ENCODE measurements around the gene ARNT2.
A peak's percentile ranks its signal among the peaks of the same experiment; 100 is the strongest.

Gene ARNT2

DNA sequence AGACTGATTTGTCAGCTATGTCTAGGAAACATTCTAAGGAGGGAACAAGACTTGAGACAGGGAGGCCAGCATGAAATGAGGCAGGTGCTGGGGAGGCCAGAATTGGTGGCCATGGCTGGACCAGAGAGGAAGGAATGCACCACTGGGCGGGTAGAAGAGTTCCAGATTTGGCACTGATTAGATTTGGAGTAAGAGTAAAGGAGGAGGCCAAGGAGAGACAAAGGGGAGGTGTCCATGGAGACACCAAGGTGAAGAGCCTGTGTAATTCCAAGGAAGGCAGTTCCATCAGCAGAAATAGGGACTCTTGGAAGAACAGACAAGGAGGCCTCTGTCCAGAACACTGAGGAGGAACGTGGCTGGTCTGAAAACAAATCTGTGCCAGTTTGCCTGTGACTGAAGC lies 1.8 kb downstream of the ARNT2 start:
- TF ChIP-seq POLR2A (IDR thresholded peaks at IDR 0.05; ENCODE audit: extremely low read depth, insufficient read length) (no peak), CTCF (IDR thresholded peaks at IDR 0.05; ENCODE audit: low read depth, low read length) (no peak), MYC (IDR thresholded peaks at IDR 0.05; ENCODE audit: low read depth, low read length) (no peak)
- TF ChIP-seq, protein P1, sequence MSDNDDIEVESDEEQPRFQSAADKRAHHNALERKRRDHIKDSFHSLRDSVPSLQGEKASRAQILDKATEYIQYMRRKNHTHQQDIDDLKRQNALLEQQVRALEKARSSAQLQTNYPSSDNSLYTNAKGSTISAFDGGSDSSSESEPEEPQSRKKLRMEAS (IDR thresholded peaks at IDR 0.05; ENCODE audit: low read depth, low read length): no peak
- DNase-seq (ENCODE audit: low read depth): no peak

DNA sequence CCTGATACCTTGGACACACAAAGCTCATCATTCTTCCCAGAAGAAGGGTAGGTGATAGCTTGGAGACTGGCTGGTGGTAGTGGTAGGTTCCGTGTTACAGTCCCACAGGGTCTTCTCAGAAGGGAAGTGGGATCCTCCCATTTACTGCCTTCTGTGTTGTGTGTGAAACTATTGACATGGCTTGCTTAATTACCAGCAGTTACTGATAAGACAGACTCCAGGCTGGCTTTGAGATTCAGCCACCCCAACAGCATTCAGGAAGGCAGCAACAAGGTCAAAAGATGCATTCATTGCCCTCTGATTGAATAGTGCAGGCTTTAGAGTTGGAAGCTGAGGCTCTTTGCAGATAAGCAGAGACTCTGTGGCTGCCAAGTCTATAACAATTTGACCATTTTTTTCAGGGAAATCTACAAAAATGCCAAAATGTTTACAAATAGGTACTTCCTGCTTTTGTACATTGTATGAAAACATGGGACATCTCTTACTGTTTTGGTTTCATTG lies 7.7 kb downstream of the ARNT2 start:
- TF ChIP-seq, protein P1 (IDR thresholded peaks at IDR 0.05; ENCODE audit: low read depth, low read length): no peak
- TF ChIP-seq CTCF (IDR thresholded peaks at IDR 0.05; ENCODE audit: low read depth, low read length) (no peak), MYC (IDR thresholded peaks at IDR 0.05; ENCODE audit: low read depth, low read length) (no peak), POLR2A (IDR thresholded peaks at IDR 0.05; ENCODE audit: extremely low read depth, insufficient read length) (no peak)
- no peak overlapping the region for H3K4me3 ChIP-seq (ENCODE audit: low read depth, low read length)
- no peak for DNase-seq (ENCODE audit: low read depth)

More for the DNA sequence above, 1.8 kb downstream of the ARNT2 start:
- no peak overlapping the region for H3K4me3 ChIP-seq (ENCODE audit: low read depth, low read length)

GRCh38 chr15:80414546-80415357 lies 10.6 kb downstream of the ARNT2 start:
- DNase-seq (ENCODE audit: low read depth): no peak
- TF ChIP-seq CTCF (IDR thresholded peaks at IDR 0.05; ENCODE audit: low read depth, low read length) (no peak), MYC (IDR thresholded peaks at IDR 0.05; ENCODE audit: low read depth, low read length) (no peak), POLR2A (IDR thresholded peaks at IDR 0.05; ENCODE audit: extremely low read depth, insufficient read length) (no peak)
- TF ChIP-seq, protein P1 (IDR thresholded peaks at IDR 0.05; ENCODE audit: low read depth, low read length): no peak
- H3K4me3 ChIP-seq (ENCODE audit: low read depth, low read length): no peak overlapping the region

DNA sequence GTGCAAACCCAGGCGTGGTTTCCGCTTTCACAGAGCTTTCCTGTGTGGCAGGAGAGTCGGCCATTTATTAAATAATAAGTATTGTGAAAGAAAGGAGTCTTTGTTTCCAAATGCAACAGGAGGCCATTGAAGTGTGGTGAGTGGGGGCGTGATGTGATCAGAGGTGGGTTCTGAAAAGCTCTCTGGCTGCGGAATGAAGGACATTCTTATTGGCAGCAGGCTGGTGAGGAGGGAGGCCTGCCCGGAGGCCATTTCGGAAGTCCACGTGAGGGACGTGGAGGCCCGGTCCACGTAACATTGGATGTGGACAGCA lies 11.1 kb downstream of the ARNT2 start:
- H3K4me3 ChIP-seq (ENCODE audit: low read depth, low read length): no peak overlapping the region
- DNase-seq (ENCODE audit: low read depth): no peak
- TF ChIP-seq POLR2A (IDR thresholded peaks at IDR 0.05; ENCODE audit: extremely low read depth, insufficient read length): no peak

GRCh38 chr15:80416702-80417101 lies 12.5 kb downstream of the ARNT2 start:
- DNase-seq (ENCODE audit: low read depth): no peak
- H3K4me3 ChIP-seq (ENCODE audit: low read depth, low read length): no peak overlapping the region
- no peak for TF ChIP-seq CTCF (IDR thresholded peaks at IDR 0.05; ENCODE audit: low read depth, low read length)
- TF ChIP-seq POLR2A (IDR thresholded peaks at IDR 0.05; ENCODE audit: extremely low read depth, insufficient read length): no peak
- TF ChIP-seq MYC (IDR thresholded peaks at IDR 0.05; ENCODE audit: low read depth, low read length): no peak
- TF ChIP-seq, protein P1 (IDR thresholded peaks at IDR 0.05; ENCODE audit: low read depth, low read length): no peak

DNA sequence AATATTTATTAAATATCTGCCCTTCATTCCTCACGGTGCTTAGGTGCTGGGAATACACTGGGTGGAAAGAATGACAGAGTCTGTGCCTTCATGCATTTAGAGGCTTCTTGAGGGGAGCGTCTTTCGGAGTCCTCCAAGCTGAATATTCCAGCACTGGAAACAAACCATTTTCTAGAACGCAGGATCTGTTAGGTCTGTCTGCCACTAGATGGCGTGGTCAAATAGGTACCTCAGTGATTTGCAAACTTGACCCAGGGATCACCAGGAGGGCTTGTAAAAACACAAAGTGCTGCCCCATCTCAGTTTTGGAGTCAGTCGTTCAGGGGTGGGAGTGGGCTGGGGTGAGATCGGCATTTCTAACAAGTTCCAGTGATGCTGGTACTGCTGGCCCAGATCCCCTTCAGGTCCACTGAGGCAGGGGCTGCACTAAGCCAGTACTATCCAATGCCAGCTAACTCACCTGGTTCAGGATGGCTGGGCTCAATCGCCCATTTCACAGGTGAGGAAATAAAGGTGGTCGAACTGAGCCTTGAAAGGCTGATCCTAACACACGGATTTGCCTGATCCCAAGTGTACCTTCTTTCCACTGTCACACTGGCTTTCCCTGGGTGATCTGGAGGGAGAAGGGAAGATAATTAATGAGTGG lies 14.8 kb downstream of the ARNT2 start:
- peak; percentile 54 for DNase-seq (ENCODE audit: low read depth)
- no peak overlapping the region for H3K4me3 ChIP-seq (ENCODE audit: low read depth, low read length)
- TF ChIP-seq CTCF (IDR thresholded peaks at IDR 0.05; ENCODE audit: low read depth, low read length) (peak; percentile 89), POLR2A (IDR thresholded peaks at IDR 0.05; ENCODE audit: extremely low read depth, insufficient read length) (no peak)

Data from NB4 (cell line).